Measurements from ENCODE around the gene ZNF451. TPM values are rescaled to one million over a fixed set of nuclear protein-coding genes. Genes with fewer than 3 reads are reported as not detected.

ZNF451 gene
- total and polyA plus RNA-seq, 2 donors = 12.4 to 173 TPM

DNA sequence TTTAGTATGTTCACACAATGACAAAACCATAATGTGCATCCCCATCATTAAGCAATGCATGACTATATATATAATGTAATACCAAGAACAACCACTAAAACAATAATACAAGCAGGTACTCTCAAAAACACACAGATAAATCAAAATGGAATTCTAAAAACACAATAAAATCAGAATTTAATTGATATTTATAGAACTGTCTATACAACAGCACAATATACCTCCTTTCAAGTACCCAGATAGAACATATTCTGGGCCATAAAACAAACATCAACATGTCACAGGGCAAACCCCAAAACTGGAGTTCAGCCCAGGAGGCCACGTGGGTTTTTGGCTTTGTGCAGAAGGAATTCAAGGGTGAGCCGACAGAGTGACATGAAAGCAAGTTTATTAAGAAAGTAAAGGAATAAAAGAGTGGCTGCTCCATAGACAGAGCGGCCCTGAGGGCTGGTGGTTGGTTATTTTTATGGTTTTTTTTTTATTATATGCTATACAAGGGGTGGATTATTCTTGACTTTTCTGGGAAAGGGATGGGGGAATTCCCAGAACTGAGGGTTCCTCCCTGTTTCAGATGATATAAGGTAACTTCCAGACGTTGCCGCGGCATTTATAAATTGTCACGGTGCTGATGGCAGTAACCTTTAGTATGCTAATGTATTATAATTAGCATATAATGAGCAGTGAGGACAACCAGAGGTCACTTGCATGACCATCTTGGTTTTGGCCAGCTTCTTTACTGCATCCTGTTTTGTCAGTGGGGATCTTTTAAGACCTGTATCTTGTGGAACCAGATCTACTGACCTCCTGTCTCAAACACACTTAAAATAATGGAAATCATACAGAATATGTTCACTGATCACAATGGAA, 126.5 kb downstream of the ZNF451 start:
- Histone ChIP-seq H3K4me3 (ENCODE audit: low read depth, low read length) (no peak overlapping the region), H3K27ac (ENCODE audit: low read depth) (no peak overlapping the region), H3K4me1 (ENCODE audit: insufficient read depth) (peaks cover 2% of the 10 kb centered on the region), H3K36me3 (ENCODE audit: insufficient read depth) (no peaks in the 10 kb centered on the region)
- WGBS = 45% methylated on average over 7 of the region's 7 CpGs
- DNase-seq (ENCODE audit: extremely low spot score) = no peak

DNA sequence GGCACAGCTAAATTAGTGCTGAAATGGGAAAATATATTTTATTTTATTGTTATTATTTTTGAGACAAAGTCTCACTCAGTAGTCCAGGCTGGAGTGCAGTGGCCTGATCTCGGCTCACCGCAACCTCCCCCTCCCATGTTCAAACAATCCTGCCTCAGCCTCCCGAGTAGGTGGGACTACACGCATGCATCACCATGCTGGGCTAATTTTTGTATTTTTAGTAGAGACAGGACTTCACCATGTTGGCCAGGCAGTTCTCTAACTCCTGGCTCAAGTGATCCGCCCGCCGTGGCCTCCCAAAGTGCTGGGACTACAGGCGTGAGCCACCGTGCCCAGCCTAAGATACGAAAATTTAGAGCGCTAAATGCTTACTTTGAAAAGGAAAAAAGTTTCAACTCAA, 127.3 kb downstream of the ZNF451 start:
- no peaks in the 10 kb centered on the region for H3K36me3 ChIP-seq (ENCODE audit: insufficient read depth)
- H3K4me3 ChIP-seq (ENCODE audit: low read depth, low read length) = no peak overlapping the region
- no peak overlapping the region for H3K27ac ChIP-seq (ENCODE audit: low read depth)
- 96% methylated on average over 11 of the region's 11 CpGs for WGBS
- DNase-seq (ENCODE audit: extremely low spot score) = no peak
- H3K4me1 ChIP-seq (ENCODE audit: insufficient read depth) = peaks cover 2% of the 10 kb centered on the region

Other genes starting within 250 kb of the ZNF451 start
- gene BEND6, start 135.1 kb upstream of the ZNF451 start, total RNA-seq = 12.8 TPM
- 3.3 TPM for gene BEND6, start 135.1 kb upstream of the ZNF451 start, polyA plus RNA-seq
- gene KIAA1586, start 43.5 kb upstream of the ZNF451 start, total RNA-seq = 65.2 TPM
- gene KIAA1586, start 43.5 kb upstream of the ZNF451 start, polyA plus RNA-seq = 5.4 TPM
- 82.3 TPM for gene BAG2, start 82.1 kb downstream of the ZNF451 start, total RNA-seq
- 34.3 TPM for gene BAG2, start 82.1 kb downstream of the ZNF451 start, polyA plus RNA-seq
- gene RAB23, start 132.1 kb downstream of the ZNF451 start, total RNA-seq = 193 TPM
- gene RAB23, start 132.1 kb downstream of the ZNF451 start, polyA plus RNA-seq = 74.4 TPM
- 42.7 TPM for gene PRIM2, start 227.4 kb downstream of the ZNF451 start, total RNA-seq
- gene PRIM2, start 227.4 kb downstream of the ZNF451 start, polyA plus RNA-seq = 6.9 TPM

Measured in urinary bladder (tissue), 4 donors.